GM19239 (cell line): Measurements from ENCODE around the gene BCAM.
"Not testable (repeated sequence)": the region's sequence is repeated elsewhere in the genome, so short reads cannot be mapped to it uniquely, and the experiment has no call there.

Experiments
- DNase-seq: peaks from one replicate; pipeline ENCODE4 v3.0.0; 2011; ENCODE audit warnings: low spot score; ENCODE audit not compliant: insufficient read length
- FAIRE-seq: peaks from 2 replicates; lab custom pipeline; 2011; peaks lifted over from hg19 to GRCh38; lab: Jason Lieb, UNC

The BCAM gene

GRCh38 chr19:44846455-44847143, 37.7 kb downstream of the BCAM start:
- FAIRE-seq: no peak
- DNase-seq: no peak

GRCh38 chr19:44847144-44848035, 38.5 kb downstream of the BCAM start:
- no peak for DNase-seq

GRCh38 chr19:44848036-44848811, 39.3 kb downstream of the BCAM start:
- DNase-seq (no peak), FAIRE-seq (no peak)

More at GRCh38 chr19:44847144-44848035, 38.5 kb downstream of the BCAM start:
- no peak for FAIRE-seq

GRCh38 chr19:44848812-44849447, 40.0 kb downstream of the BCAM start:
- no peak for DNase-seq
- no peak for FAIRE-seq

- DNase-seq (no peak), FAIRE-seq (no peak)
Observed at GRCh38 chr19:44850641-44851109, 41.8 kb downstream of the BCAM start.

- DNase-seq (no peak), FAIRE-seq (no peak)
Observed at GRCh38 chr19:44851427-44851826, 42.5 kb downstream of the BCAM start.

GRCh38 chr19:44855606-44856005, 46.7 kb downstream of the BCAM start:
- no peak for FAIRE-seq
- DNase-seq: no peak

- FAIRE-seq: no peak
- DNase-seq: no peak
Observed at GRCh38 chr19:44856421-44857083, 47.6 kb downstream of the BCAM start.

GRCh38 chr19:44857837-44858236, 48.9 kb downstream of the BCAM start:
- no peak for FAIRE-seq
- DNase-seq: no peak

GRCh38 chr19:44861576-44861975, 52.7 kb downstream of the BCAM start:
- FAIRE-seq: not testable (repeated sequence)

GRCh38 chr19:44863990-44864389, 55.1 kb downstream of the BCAM start:
- no peak for FAIRE-seq
- DNase-seq: no peak

More at GRCh38 chr19:44861576-44861975, 52.7 kb downstream of the BCAM start:
- not testable (repeated sequence) for DNase-seq

- FAIRE-seq: no peak
Observed at GRCh38 chr19:44865196-44865767, 56.4 kb downstream of the BCAM start.

GRCh38 chr19:44866664-44867063, 57.8 kb downstream of the BCAM start:
- DNase-seq: no peak
- no peak for FAIRE-seq

More at GRCh38 chr19:44865196-44865767, 56.4 kb downstream of the BCAM start:
- no peak for DNase-seq

- DNase-seq: no peak
- no peak for FAIRE-seq
Observed at GRCh38 chr19:44867578-44867977, 58.7 kb downstream of the BCAM start.

GRCh38 chr19:44869733-44870470, 61.0 kb downstream of the BCAM start:
- no peak for FAIRE-seq

More at GRCh38 chr19:44869733-44870470, 61.0 kb downstream of the BCAM start:
- no peak for DNase-seq
